Effector CD8-positive, alpha-beta T cell (primary cell): ENCODE measurements around the gene ARHGAP1.
"Not testable (repeated sequence)": the region's sequence is repeated elsewhere in the genome, so short reads cannot be mapped to it uniquely, and the experiment has no call there.

ENCODE experiments used
- DNase-seq: peaks from one replicate; lab custom pipeline; 2025; lab: John Stamatoyannopoulos, UW

Gene ARHGAP1

GRCh38 chr11:46673713-46674462 is 26.5 kb downstream of the ARHGAP1 start:
- no peak for DNase-seq

- DNase-seq = no peak
Measured at GRCh38 chr11:46672381-46672839, 28.0 kb downstream of the ARHGAP1 start.

GRCh38 chr11:46671958-46672315 is 28.5 kb downstream of the ARHGAP1 start:
- no peak for DNase-seq

GRCh38 chr11:46670521-46670920 is 29.9 kb downstream of the ARHGAP1 start:
- not testable (repeated sequence) for DNase-seq

- no peak for DNase-seq
Measured at GRCh38 chr11:46669711-46670139, 30.7 kb downstream of the ARHGAP1 start.

GRCh38 chr11:46668480-46669085 is 31.8 kb downstream of the ARHGAP1 start:
- no peak for DNase-seq

- DNase-seq = no peak
Measured at GRCh38 chr11:46667043-46667481, 33.4 kb downstream of the ARHGAP1 start.

- no peak for DNase-seq
Measured at GRCh38 chr11:46666516-46666915, 33.9 kb downstream of the ARHGAP1 start.

- no peak for DNase-seq
Measured at GRCh38 chr11:46665356-46665755, 35.1 kb downstream of the ARHGAP1 start.

- no peak for DNase-seq
Measured at GRCh38 chr11:46664612-46665011, 35.8 kb downstream of the ARHGAP1 start.

- no peak for DNase-seq
Measured at GRCh38 chr11:46663277-46663940, 37.0 kb downstream of the ARHGAP1 start.

- DNase-seq = no peak
Measured at GRCh38 chr11:46662366-46662765, 38.1 kb downstream of the ARHGAP1 start.

GRCh38 chr11:46661836-46662235 is 38.6 kb downstream of the ARHGAP1 start:
- DNase-seq = no peak

- no peak for DNase-seq
Measured at GRCh38 chr11:46659908-46660307, 40.5 kb downstream of the ARHGAP1 start.

GRCh38 chr11:46658259-46658658 is 42.2 kb downstream of the ARHGAP1 start:
- no peak for DNase-seq

- DNase-seq = no peak
Measured at GRCh38 chr11:46657186-46657585, 43.2 kb downstream of the ARHGAP1 start.

GRCh38 chr11:46655631-46656030 is 44.8 kb downstream of the ARHGAP1 start:
- no peak for DNase-seq

- DNase-seq = no peak
Measured at GRCh38 chr11:46649180-46649738, 51.2 kb downstream of the ARHGAP1 start.

- DNase-seq = no peak
Measured at GRCh38 chr11:46643986-46644385, 56.4 kb downstream of the ARHGAP1 start.

- DNase-seq = no peak
Measured at GRCh38 chr11:46643531-46643930, 56.9 kb downstream of the ARHGAP1 start.

- DNase-seq = no peak
Measured at GRCh38 chr11:46642627-46643335, 57.6 kb downstream of the ARHGAP1 start.

- no peak for DNase-seq
Measured at GRCh38 chr11:46641639-46642038, 58.8 kb downstream of the ARHGAP1 start.
